HFFc6 (cell line): ENCODE results near the gene WDR5. TPM values are rescaled to one million over a fixed set of nuclear protein-coding genes. Genes with fewer than 3 reads are reported as not detected.
"Not testable (repeated sequence)": the region's sequence is repeated elsewhere in the genome, so short reads cannot be mapped to it uniquely, and the experiment has no call there.

Experiments
- DNase-seq: peaks from one replicate; pipeline ENCODE4 v3.0.0-alpha.2; 2018
- H3K27ac Mint-ChIP-seq: 2 replicates; pipeline ENCODE4 v1.8.0; 2020; ENCODE audit warnings: mild to moderate bottlenecking, mixed read lengths
- H3K27me3 Mint-ChIP-seq: 2 replicates; pipeline ENCODE4 v1.8.0; 2021; ENCODE audit warnings: mild to moderate bottlenecking, moderate library complexity, mixed read lengths; ENCODE audit not compliant: insufficient read depth
- H3K36me3 Mint-ChIP-seq: 2 replicates; pipeline ENCODE4 v1.8.0; 2021; ENCODE audit warnings: low read depth, mixed read lengths
- H3K4me1 Mint-ChIP-seq: 2 replicates; pipeline ENCODE4 v1.8.0; 2020; ENCODE audit warnings: low read depth, mixed read lengths
- H3K4me3 Mint-ChIP-seq: 2 replicates; pipeline ENCODE4 v1.8.0; 2020; ENCODE audit warnings: mild to moderate bottlenecking, moderate library complexity, mixed read lengths
- H3K9me3 Mint-ChIP-seq: 2 replicates; pipeline ENCODE4 v1.8.0; 2020; ENCODE audit warnings: mild to moderate bottlenecking, mixed read lengths
- CTCF ChIP-seq: fragments of 200-600 bp; sonication (generic); IDR thresholded peaks from 2 replicates; pipeline ENCODE4 v1.5.0; 2021; ENCODE audit warnings: antibody characterized with exemption, mild to moderate bottlenecking
- total RNA-seq, 6 experiments: library from RNA; stranded (reverse); fragmentation: NEBNext Ultra II Directional; extraction: Animal tissue kit (Norgen Biotek cat#: 25700); gene quantifications; 2 replicates in 1 of 6; 3 replicates in 5 of 6; pipeline ENCODE4 v1.2.3, GENCODE V29; 2021

Gene WDR5
- total RNA-seq, 6 experiments from 2014 or later: 24.6 to 31.1 (median 26.8) TPM

GRCh38 chr9:134101623-134102149, 34.2 kb upstream of the WDR5 start:
- TF ChIP-seq CTCF: no peak
- Mint-ChIP-seq H3K27me3 (peaks cover 16% of the 10 kb centered on the region), H3K4me1 (no peaks in the 10 kb centered on the region)

GRCh38 chr9:134103391-134103998, 32.4 kb upstream of the WDR5 start:
- Mint-ChIP-seq H3K27me3 (peaks cover 17% of the 10 kb centered on the region), H3K36me3 (peaks cover 6% of the 10 kb centered on the region; the same call in 1 of the 2 replicates)

More at GRCh38 chr9:134101623-134102149, 34.2 kb upstream of the WDR5 start:
- no peak for DNase-seq
- Mint-ChIP-seq H3K36me3 (peaks cover 6% of the 10 kb centered on the region; the same call in 1 of the 2 replicates), H3K9me3 (peaks cover 6% of the 10 kb centered on the region; the same call in 1 of the 2 replicates), H3K4me3 (no peak overlapping the region), H3K27ac (no peak overlapping the region)

GRCh38 chr9:134111064-134111463, 24.8 kb upstream of the WDR5 start:
- Mint-ChIP-seq H3K4me3 (no peak overlapping the region), H3K9me3 (no peaks in the 10 kb centered on the region), H3K4me1 (no peaks in the 10 kb centered on the region), H3K27ac (no peak overlapping the region), H3K27me3 (peaks cover 5% of the 10 kb centered on the region), H3K36me3 (no peaks in the 10 kb centered on the region)
- no peak for TF ChIP-seq CTCF
- DNase-seq: no peak

More at GRCh38 chr9:134103391-134103998, 32.4 kb upstream of the WDR5 start:
- Mint-ChIP-seq H3K9me3 (peaks cover 6% of the 10 kb centered on the region; the same call in 1 of the 2 replicates), H3K4me3 (no peak overlapping the region), H3K4me1 (no peaks in the 10 kb centered on the region), H3K27ac (no peak overlapping the region)
- no peak for DNase-seq
- no peak for TF ChIP-seq CTCF

GRCh38 chr9:134112561-134112960, 23.3 kb upstream of the WDR5 start:
- H3K36me3 Mint-ChIP-seq: no peaks in the 10 kb centered on the region
- no peaks in the 10 kb centered on the region for H3K4me1 Mint-ChIP-seq
- no peak for TF ChIP-seq CTCF
- H3K4me3 Mint-ChIP-seq: no peak overlapping the region
- peaks cover 4% of the 10 kb centered on the region for H3K27me3 Mint-ChIP-seq
- DNase-seq: no peak
- no peak overlapping the region for H3K27ac Mint-ChIP-seq
- H3K9me3 Mint-ChIP-seq: no peaks in the 10 kb centered on the region

GRCh38 chr9:134118972-134119371, 16.9 kb upstream of the WDR5 start:
- H3K4me1 Mint-ChIP-seq, H3K27ac Mint-ChIP-seq, H3K4me3 Mint-ChIP-seq, H3K27me3 Mint-ChIP-seq, DNase-seq, H3K36me3 Mint-ChIP-seq, H3K9me3 Mint-ChIP-seq: not testable (repeated sequence)

GRCh38 chr9:134123764-134124128, 12.1 kb upstream of the WDR5 start:
- H3K36me3 Mint-ChIP-seq: no peaks in the 10 kb centered on the region
- H3K9me3 Mint-ChIP-seq: no peaks in the 10 kb centered on the region
- peaks cover 6% of the 10 kb centered on the region; the same call in 1 of the 2 replicates for H3K4me1 Mint-ChIP-seq
- H3K27me3 Mint-ChIP-seq: peaks cover 17% of the 10 kb centered on the region
- no peak for DNase-seq
- H3K4me3 Mint-ChIP-seq: no peak overlapping the region
- H3K27ac Mint-ChIP-seq: no peak overlapping the region
- TF ChIP-seq CTCF: no peak
